Jurkat, Clone E6-1 (cell line): ENCODE results near the gene KRTAP5-7.
"Not testable (repeated sequence)": the region's sequence is repeated elsewhere in the genome, so short reads cannot be mapped to it uniquely, and the experiment has no call there.

Experiments used
- DNase-seq: peaks from one replicate; pipeline ENCODE4 v3.0.0-alpha.2; 2011; ENCODE audit warnings: low read depth, low spot score
- H3K4me3 ChIP-seq: 2 replicates; pipeline ENCODE4 v1.5.1; 2011; ENCODE audit warnings: mild to moderate bottlenecking, low read length, control low read depth, moderate library complexity

KRTAP5-7 gene

GRCh38 chr11:71527576-71528210, 626 bp downstream of the KRTAP5-7 start:
- no peak for DNase-seq
- no peak overlapping the region for H3K4me3 ChIP-seq

GRCh38 chr11:71530602-71531001, 3.5 kb downstream of the KRTAP5-7 start:
- no peak overlapping the region for H3K4me3 ChIP-seq
- DNase-seq, result no peak

GRCh38 chr11:71532036-71532610, 5.1 kb downstream of the KRTAP5-7 start:
- H3K4me3 ChIP-seq, result no peak overlapping the region
- no peak for DNase-seq

- DNase-seq, result not testable (repeated sequence)
Observed at GRCh38 chr11:71534711-71535608, 7.9 kb downstream of the KRTAP5-7 start.

GRCh38 chr11:71535825-71536224, 8.8 kb downstream of the KRTAP5-7 start:
- no peak overlapping the region for H3K4me3 ChIP-seq
- DNase-seq, result no peak

More at GRCh38 chr11:71534711-71535608, 7.9 kb downstream of the KRTAP5-7 start:
- H3K4me3 ChIP-seq, result not testable (repeated sequence)

- no peak overlapping the region for H3K4me3 ChIP-seq
- DNase-seq, result no peak
Observed at GRCh38 chr11:71537537-71537936, 10.5 kb downstream of the KRTAP5-7 start.

- H3K4me3 ChIP-seq, DNase-seq: not testable (repeated sequence)
Observed at GRCh38 chr11:71537977-71538665, 11.1 kb downstream of the KRTAP5-7 start, which contains the start of gene KRTAP5-8. TSS of gene KRTAP5-8 (plus strand) at chr11:71538025. CDS start at chr11:71538056, 31 bp downstream.

- no peak overlapping the region for H3K4me3 ChIP-seq
- no peak for DNase-seq
Observed at GRCh38 chr11:71538666-71538990, 11.6 kb downstream of the KRTAP5-7 start.

GRCh38 chr11:71539017-71539416, 11.9 kb downstream of the KRTAP5-7 start:
- DNase-seq, result no peak
- no peak overlapping the region for H3K4me3 ChIP-seq

GRCh38 chr11:71539971-71540370, 12.9 kb downstream of the KRTAP5-7 start:
- not testable (repeated sequence) for H3K4me3 ChIP-seq, DNase-seq

- not testable (repeated sequence) for DNase-seq, H3K4me3 ChIP-seq
Observed at GRCh38 chr11:71540521-71541304, 13.6 kb downstream of the KRTAP5-7 start.

- DNase-seq, result no peak
- no peak overlapping the region for H3K4me3 ChIP-seq
Observed at GRCh38 chr11:71542382-71542781, 15.3 kb downstream of the KRTAP5-7 start.

GRCh38 chr11:71542879-71543777, 16.1 kb downstream of the KRTAP5-7 start:
- H3K4me3 ChIP-seq, result no peak overlapping the region
- no peak for DNase-seq

- peak; percentile 39 for DNase-seq
- H3K4me3 ChIP-seq, result no peak overlapping the region
Observed at GRCh38 chr11:71543866-71544265, 16.8 kb downstream of the KRTAP5-7 start.

GRCh38 chr11:71544525-71545214, 17.6 kb downstream of the KRTAP5-7 start:
- no peak overlapping the region for H3K4me3 ChIP-seq
- no peak for DNase-seq

- no peak for DNase-seq
- H3K4me3 ChIP-seq, result no peak overlapping the region
Observed at GRCh38 chr11:71545405-71545966, 18.4 kb downstream of the KRTAP5-7 start.

- H3K4me3 ChIP-seq, result no peak within 1 kb of the TSS
- DNase-seq, result no peak
Observed at GRCh38 chr11:71548120-71548519, 21.1 kb downstream of the KRTAP5-7 start, which contains the start of gene KRTAP5-9. TSS of gene KRTAP5-9 (plus strand) at chr11:71548420. CDS start at chr11:71548658, 238 bp downstream.
